Esophagus muscularis mucosa (tissue), 4 donors: ENCODE results near the gene TNFRSF14. TPM values are rescaled to one million over a fixed set of nuclear protein-coding genes. Genes with fewer than 3 reads are reported as not detected.
"Not testable (repeated sequence)": the region's sequence is repeated elsewhere in the genome, so short reads cannot be mapped to it uniquely, and the experiment has no call there.

Experiments
- DNase-seq: peaks from one replicate; pipeline ENCODE4 v3.0.0-alpha.2; 2017; ENCODE audit errors: extremely low spot score
- H3K27ac ChIP-seq, 4 donors: fragments of 200-600 bp; sonication (generic); replicated peaks in 1 of 4; 1 replicate in 3 of 4; 2 replicates in 1 of 4; pipeline ENCODE4 v1.5.1; 2016 to 2019; ENCODE audit warnings: mild to moderate bottlenecking in 1 of 4
- H3K27me3 ChIP-seq, 4 donors: fragments of 200-600 bp; sonication (generic); one replicate each; pipeline versions ENCODE4 v1.5.1 to v1.6.0; 2016 to 2019
- H3K36me3 ChIP-seq, 4 donors: fragments of 200-600 bp; sonication (generic); one replicate each; pipeline ENCODE4 v1.5.1; 2016 to 2019
- H3K4me1 ChIP-seq, 4 donors: fragments of 200-600 bp; sonication (generic); one replicate each; pipeline ENCODE4 v1.5.1; 2016 to 2019
- H3K4me3 ChIP-seq, 4 donors: fragments of 200-600 bp; sonication (generic); 1 replicate in 2 of 4; 2 replicates in 2 of 4; pipeline ENCODE4 v1.5.1; 2016 to 2019; ENCODE audit warnings: mild to moderate bottlenecking in 4 of 4, moderate library complexity in 1 of 4
- H3K9me3 ChIP-seq, 4 donors: fragments of 200-600 bp; sonication (generic); 1 replicate in 3 of 4; 2 replicates in 1 of 4; pipeline ENCODE4 v1.5.1; 2016 to 2019
- CTCF ChIP-seq, 3 experiments: fragments of 200-600 bp in 2 of 3; fragments of 450-650 bp in 1 of 3; sonication (generic) in 2 of 3; IDR thresholded peaks; one replicate each; pipeline ENCODE4 v1.5.1; 2017 to 2019; ENCODE audit warnings: antibody characterized with exemption in 3 of 3, mild to moderate bottlenecking in 2 of 3, moderate library complexity in 1 of 3
- EP300 ChIP-seq: sonication (generic); formaldehyde crosslinking; IDR thresholded peaks from one replicate; pipeline ENCODE4 v1.6.1; 2017; ENCODE audit warnings: antibody characterized with exemption
- POLR2A ChIP-seq: fragments of 450-650 bp; IDR thresholded peaks from one replicate; pipeline ENCODE4 v1.6.1; 2017; ENCODE audit warnings: antibody characterized with exemption, moderate library complexity, mild to moderate bottlenecking, low read depth
- POLR2AphosphoS5 ChIP-seq, 2 donors: sonication (generic); formaldehyde crosslinking; IDR thresholded peaks; one replicate each; pipeline ENCODE4 v1.6.1; 2017; ENCODE audit warnings: antibody characterized with exemption in 2 of 2
- WGBS: methylation state at CpG from one replicate; pipeline ENCODE4 v1.1.5; 2018; 5-methylcytosine and 5-hydroxymethylcytosine counted together
- intact Hi-C: fragments of 100-400 bp; cut with DNase I; formaldehyde crosslinking; loops from one replicate; pipeline ENCODE4 v1.15.1; 2023
- total RNA-seq, 4 donors: library from RNA; depleted of rRNA; stranded (reverse); fragments of >200 nt; gene quantifications; one replicate each; pipeline versions ENCODE4 v1.1.0 to v1.2.1, GENCODE V29; 2016

TNFRSF14 gene
- total RNA-seq, 4 donors from 2014 or later = 26.2 to 49.2 (median 42.5) TPM

DNA sequence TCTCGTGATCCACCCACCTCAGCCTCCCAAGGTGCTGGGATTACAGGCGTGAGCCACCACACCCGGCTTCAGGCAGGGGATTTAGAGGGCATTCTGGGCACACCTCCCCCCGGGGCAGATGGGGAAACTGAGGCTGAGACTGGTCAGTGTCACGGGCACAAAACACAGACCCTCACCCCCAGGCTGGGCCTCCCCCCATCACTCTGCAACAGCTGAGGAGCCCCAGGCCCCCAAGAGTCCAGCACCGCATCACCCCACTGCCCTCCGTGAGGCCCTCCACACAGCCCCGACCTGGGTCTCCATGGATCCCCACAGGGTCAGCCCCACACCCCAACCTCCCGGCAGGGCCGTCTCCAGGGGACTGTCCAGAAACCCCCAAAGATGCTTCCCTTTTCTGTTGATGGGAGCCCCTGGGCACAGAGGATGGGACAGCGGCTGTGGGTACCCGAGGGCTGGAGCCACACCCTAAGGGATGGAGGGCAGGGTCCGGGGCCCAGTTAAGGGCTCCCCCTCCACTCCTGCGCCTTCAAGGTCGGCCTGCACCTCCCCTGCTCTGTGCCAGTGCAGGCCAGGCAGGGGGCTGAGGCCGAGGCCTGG, 11.0 kb downstream of the TNFRSF14 start:
- DNase-seq = no peak
- TF ChIP-seq EP300 (no peak), POLR2A (no peak), POLR2AphosphoS5 (IDR thresholded peaks at IDR 0.05) (no peak), CTCF (IDR thresholded peaks at IDR 0.05) (no peak)
- WGBS = 90% methylated on average over 6 of the region's 16 CpGs

GRCh38 chr1:2568187-2568816, 12.1 kb downstream of the TNFRSF14 start:
- H3K4me3 ChIP-seq, DNase-seq, H3K27ac ChIP-seq, H3K9me3 ChIP-seq, intact Hi-C loops, H3K4me1 ChIP-seq, H3K36me3 ChIP-seq: not testable (repeated sequence)
- H3K27me3 ChIP-seq = peaks cover 0 to 58% (median 4%) of the 10 kb centered on the region in 4 donors
- no CpG with 5 or more reads among the region's 17 CpGs for WGBS

More for the DNA sequence above, 11.0 kb downstream of the TNFRSF14 start:
- Histone ChIP-seq H3K27me3 (peaks cover 0 to 54% (median 4%) of the 10 kb centered on the region in 4 donors), H3K9me3 (no peaks in the 10 kb centered on the region), H3K4me3 (no peak overlapping the region), H3K36me3 (peaks cover 0 to 19% (median 10%) of the 10 kb centered on the region in 4 donors), H3K27ac (no peak overlapping the region), H3K4me1 (no peaks in the 10 kb centered on the region)
- intact Hi-C loops = no loop called here

DNA sequence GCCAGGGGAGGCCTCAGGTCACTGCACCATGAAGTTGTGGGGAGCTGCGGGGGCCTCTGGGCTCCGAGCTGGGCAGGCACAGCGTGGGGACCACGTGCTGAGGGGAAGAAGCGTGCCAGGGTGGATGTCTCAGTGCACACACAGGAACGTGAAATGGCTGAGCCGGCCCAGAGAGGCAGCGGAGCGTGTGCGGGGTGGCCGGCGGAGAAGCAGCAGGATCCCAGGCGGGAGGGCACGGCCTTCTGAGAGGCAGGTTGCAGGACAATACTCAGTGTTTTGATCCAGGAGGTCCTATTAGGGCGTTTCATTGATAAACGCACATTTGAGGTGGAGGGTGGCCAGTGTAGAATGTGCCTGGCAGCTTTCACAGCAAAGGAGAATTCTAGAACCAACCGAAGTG, 12.9 kb downstream of the TNFRSF14 start:
- H3K4me3 ChIP-seq = no peak overlapping the region
- DNase-seq = no peak
- no peaks in the 10 kb centered on the region for H3K4me1 ChIP-seq
- TF ChIP-seq POLR2A = no peak
- TF ChIP-seq CTCF (IDR thresholded peaks at IDR 0.05) = no peak
- no peak for TF ChIP-seq POLR2AphosphoS5 (IDR thresholded peaks at IDR 0.05)
- intact Hi-C loops = no loop called here
- no peaks in the 10 kb centered on the region for H3K36me3 ChIP-seq
- peaks cover 0 to 6% (median 3%) of the 10 kb centered on the region in 4 donors for H3K9me3 ChIP-seq
- H3K27me3 ChIP-seq = peaks cover 0 to 65% (median 4%) of the 10 kb centered on the region in 4 donors
- 85% methylated on average over 17 of the region's 17 CpGs for WGBS
- H3K27ac ChIP-seq = no peak overlapping the region

GRCh38 chr1:2569703-2570102, 13.5 kb downstream of the TNFRSF14 start:
- H3K9me3 ChIP-seq, H3K4me3 ChIP-seq, H3K4me1 ChIP-seq, DNase-seq, H3K36me3 ChIP-seq, H3K27ac ChIP-seq, intact Hi-C loops: not testable (repeated sequence)
- H3K27me3 ChIP-seq = peaks cover 0 to 65% (median 4%) of the 10 kb centered on the region in 4 donors
- 74% methylated on average over 11 of the region's 13 CpGs for WGBS

- peaks cover 0 to 69% (median 4%) of the 10 kb centered on the region in 4 donors for H3K27me3 ChIP-seq
- TF ChIP-seq EP300 (no peak), POLR2AphosphoS5 (IDR thresholded peaks at IDR 0.05) (no peak), POLR2A (no peak), CTCF (IDR thresholded peaks at IDR 0.05) (no peak)
- intact Hi-C loops = no loop called here
- H3K36me3 ChIP-seq = no peaks in the 10 kb centered on the region
- H3K27ac ChIP-seq = no peak overlapping the region
- H3K4me3 ChIP-seq = no peak overlapping the region
- peaks cover 0 to 6% (median 3%) of the 10 kb centered on the region in 4 donors for H3K9me3 ChIP-seq
- no peak for DNase-seq
- H3K4me1 ChIP-seq = no peaks in the 10 kb centered on the region
- WGBS = 80% methylated on average over 17 of the region's 17 CpGs
Observed at GRCh38 chr1:2570332-2570731, 14.2 kb downstream of the TNFRSF14 start.
